Measurements from ENCODE around the gene ARHGEF19. TPM values are rescaled to one million over a fixed set of nuclear protein-coding genes. Genes with fewer than 3 reads are reported as not detected.
A peak's percentile ranks its signal among the peaks of the same experiment; 100 is the strongest.

The ARHGEF19 gene
- total RNA-seq, 1 experiment from 2014 or later = 13.8 TPM

DNA sequence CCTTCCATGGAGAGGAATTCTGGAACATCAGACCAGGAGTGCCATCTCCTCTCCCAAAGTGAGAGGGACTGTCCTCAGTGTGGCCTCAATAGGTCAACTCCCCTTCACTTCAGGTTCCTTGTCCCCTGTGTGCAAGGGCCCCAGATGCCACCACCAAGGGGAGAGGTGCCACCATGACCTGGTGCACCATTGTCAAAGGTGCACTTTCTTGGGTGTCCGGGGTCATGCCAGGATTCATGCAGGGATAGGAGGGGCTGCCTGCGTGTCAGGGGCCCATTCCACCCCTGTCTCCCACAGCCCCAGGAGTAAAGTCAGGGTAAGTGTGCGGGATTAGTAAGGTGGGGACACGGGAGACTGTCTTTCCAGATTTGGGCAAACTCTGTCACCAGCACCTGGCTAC is 35.1 kb downstream of the ARHGEF19 start:
- Histone ChIP-seq H3K27me3 (ENCODE audit: low read length) (no peaks in the 10 kb centered on the region), H3K9ac (ENCODE audit: low read length) (no peak overlapping the region), H3K4me2 (ENCODE audit: low read length) (no peak overlapping the region), H3K9me3 (ENCODE audit: low read length) (no peaks in the 10 kb centered on the region), H3K9me2 (replicated peaks; ENCODE audit: low read length) (no peaks in the 10 kb centered on the region), H3K4me1 (ENCODE audit: insufficient read depth, low read length) (peaks cover 97% of the 10 kb centered on the region), H3K79me2 (ENCODE audit: low read length) (peaks cover 51% of the 10 kb centered on the region), H3K4me3 (ENCODE audit: low read length) (no peak overlapping the region), H3F3A (ENCODE audit: low read length, unreplicated experiment) (peaks cover 6% of the 10 kb centered on the region), H2AFZ (ENCODE audit: low read length) (no peak overlapping the region), H3K36me3 (ENCODE audit: low read depth, low read length) (no peaks in the 10 kb centered on the region), H4K20me1 (ENCODE audit: low read length) (no peaks in the 10 kb centered on the region), H3K27ac (ENCODE audit: low read length) (peak overlapping the region; percentile 91)
- ChIA-PET POLR2A (ENCODE audit: unreplicated experiment) (no interaction called here), CTCF (no interaction called here)
- no peak for TF ChIP-seq EZH2phosphoT487 (IDR thresholded peaks at IDR 0.05; ENCODE audit: borderline replicate concordance, low read length)
- TF ChIP-seq, protein P1, sequence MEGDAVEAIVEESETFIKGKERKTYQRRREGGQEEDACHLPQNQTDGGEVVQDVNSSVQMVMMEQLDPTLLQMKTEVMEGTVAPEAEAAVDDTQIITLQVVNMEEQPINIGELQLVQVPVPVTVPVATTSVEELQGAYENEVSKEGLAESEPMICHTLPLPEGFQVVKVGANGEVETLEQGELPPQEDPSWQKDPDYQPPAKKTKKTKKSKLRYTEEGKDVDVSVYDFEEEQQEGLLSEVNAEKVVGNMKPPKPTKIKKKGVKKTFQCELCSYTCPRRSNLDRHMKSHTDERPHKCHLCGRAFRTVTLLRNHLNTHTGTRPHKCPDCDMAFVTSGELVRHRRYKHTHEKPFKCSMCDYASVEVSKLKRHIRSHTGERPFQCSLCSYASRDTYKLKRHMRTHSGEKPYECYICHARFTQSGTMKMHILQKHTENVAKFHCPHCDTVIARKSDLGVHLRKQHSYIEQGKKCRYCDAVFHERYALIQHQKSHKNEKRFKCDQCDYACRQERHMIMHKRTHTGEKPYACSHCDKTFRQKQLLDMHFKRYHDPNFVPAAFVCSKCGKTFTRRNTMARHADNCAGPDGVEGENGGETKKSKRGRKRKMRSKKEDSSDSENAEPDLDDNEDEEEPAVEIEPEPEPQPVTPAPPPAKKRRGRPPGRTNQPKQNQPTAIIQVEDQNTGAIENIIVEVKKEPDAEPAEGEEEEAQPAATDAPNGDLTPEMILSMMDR (conservative IDR thresholded peaks at IDR 0.05; ENCODE audit: low read depth, low read length) = no peak
- no peak for TF ChIP-seq EZH2 (IDR thresholded peaks at IDR 0.05; ENCODE audit: low read length, unreplicated experiment)
- no TSS peak for BruUV-seq (replicated peaks)
- no peak for ATAC-seq
- intact Hi-C loops (cut with micrococcal nuclease) = no loop called here
- no peak for DNase-seq

DNA sequence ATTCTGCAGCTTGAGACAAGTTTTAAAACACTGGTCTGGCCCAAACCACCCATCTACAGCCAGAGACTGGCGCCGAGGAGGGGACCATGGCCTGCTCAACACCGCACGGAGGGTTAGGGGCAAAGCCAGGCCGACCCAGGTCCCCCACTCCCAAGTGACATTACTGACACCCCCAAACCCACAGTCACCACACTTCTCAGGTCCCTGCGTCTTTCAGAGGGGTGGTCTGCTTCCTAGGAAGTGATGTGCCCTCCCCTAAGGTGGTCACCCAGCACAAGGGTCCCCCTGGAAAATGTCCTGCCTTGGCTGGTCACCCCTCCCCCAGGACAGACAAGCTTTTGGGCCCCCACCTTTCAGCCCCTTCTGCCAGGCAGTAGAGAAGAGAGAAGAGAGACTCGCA is 35.8 kb downstream of the ARHGEF19 start:
- ChIA-PET POLR2A (ENCODE audit: unreplicated experiment) (interaction anchor here (0.6 kb wide), 1 partner anchor 32 kb away, joined by 6 read pairs; no protein-coding TSS in a partner anchor), CTCF (no interaction called here)
- BruUV-seq (replicated peaks) = TSS peak; percentile 42

More for the DNA sequence above, 35.8 kb downstream of the ARHGEF19 start:
- Histone ChIP-seq H3K4me2 (ENCODE audit: low read length) (peak overlapping the region; percentile 74), H3K79me2 (ENCODE audit: low read length) (peaks cover 50% of the 10 kb centered on the region), H3K9me3 (ENCODE audit: low read length) (no peaks in the 10 kb centered on the region), H3K9ac (ENCODE audit: low read length) (peak overlapping the region; percentile 64), H3F3A (ENCODE audit: low read length, unreplicated experiment) (peaks cover 6% of the 10 kb centered on the region), H3K4me3 (ENCODE audit: low read length) (peak overlapping the region; percentile 40; the same call in 1 of the 2 replicates), H2AFZ (ENCODE audit: low read length) (no peak overlapping the region), H3K9me2 (replicated peaks; ENCODE audit: low read length) (no peaks in the 10 kb centered on the region), H4K20me1 (ENCODE audit: low read length) (no peaks in the 10 kb centered on the region), H3K27me3 (ENCODE audit: low read length) (no peaks in the 10 kb centered on the region), H3K4me1 (ENCODE audit: insufficient read depth, low read length) (peaks cover 96% of the 10 kb centered on the region), H3K27ac (ENCODE audit: low read length) (peak overlapping the region; percentile 91), H3K36me3 (ENCODE audit: low read depth, low read length) (no peaks in the 10 kb centered on the region)
- no peak for ATAC-seq
- no peak for TF ChIP-seq EZH2 (IDR thresholded peaks at IDR 0.05; ENCODE audit: low read length, unreplicated experiment)
- TF ChIP-seq, protein P1 (conservative IDR thresholded peaks at IDR 0.05; ENCODE audit: low read depth, low read length) = no peak
- TF ChIP-seq EZH2phosphoT487 (IDR thresholded peaks at IDR 0.05; ENCODE audit: borderline replicate concordance, low read length) = no peak
- no peak for DNase-seq
- intact Hi-C loops (cut with micrococcal nuclease) = no loop called here
